Fibroblast of peridontal ligament (primary cell): ENCODE measurements around the gene DNASE1L2.

Experiments
- DNase-seq: peaks from one replicate; pipeline ENCODE4 v3.0.0-alpha.2; 2010; ENCODE audit errors: extremely low read depth

The DNASE1L2 gene

DNA sequence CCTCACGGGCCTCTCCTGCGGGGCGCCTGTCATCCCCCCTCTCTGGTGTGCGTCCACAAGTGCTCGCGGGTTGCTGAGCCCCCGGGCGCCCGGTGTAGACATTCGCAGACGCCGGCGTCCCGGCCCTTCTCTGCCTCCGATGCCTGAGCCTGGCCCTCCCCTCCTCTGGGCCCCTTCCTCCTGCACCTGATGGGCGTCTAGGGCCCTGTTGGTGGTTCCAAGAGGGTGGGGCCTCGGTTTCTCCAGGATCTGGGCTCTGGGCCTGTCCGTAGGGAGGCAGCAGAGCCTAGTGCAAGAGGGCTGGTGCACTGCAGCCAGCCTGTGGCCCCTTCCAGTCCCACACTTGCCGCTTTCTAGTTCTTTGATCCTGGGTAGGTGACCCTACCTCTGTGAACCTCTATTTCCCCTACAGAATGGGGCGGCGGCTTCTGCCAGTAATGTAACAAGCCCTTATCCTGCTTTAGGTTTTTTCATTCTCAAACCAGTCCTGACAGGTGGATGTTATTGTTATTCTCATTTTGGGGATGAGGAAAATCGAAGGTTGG is 12.2 kb upstream of the DNASE1L2 start:
- DNase-seq = peak; percentile 44

DNA sequence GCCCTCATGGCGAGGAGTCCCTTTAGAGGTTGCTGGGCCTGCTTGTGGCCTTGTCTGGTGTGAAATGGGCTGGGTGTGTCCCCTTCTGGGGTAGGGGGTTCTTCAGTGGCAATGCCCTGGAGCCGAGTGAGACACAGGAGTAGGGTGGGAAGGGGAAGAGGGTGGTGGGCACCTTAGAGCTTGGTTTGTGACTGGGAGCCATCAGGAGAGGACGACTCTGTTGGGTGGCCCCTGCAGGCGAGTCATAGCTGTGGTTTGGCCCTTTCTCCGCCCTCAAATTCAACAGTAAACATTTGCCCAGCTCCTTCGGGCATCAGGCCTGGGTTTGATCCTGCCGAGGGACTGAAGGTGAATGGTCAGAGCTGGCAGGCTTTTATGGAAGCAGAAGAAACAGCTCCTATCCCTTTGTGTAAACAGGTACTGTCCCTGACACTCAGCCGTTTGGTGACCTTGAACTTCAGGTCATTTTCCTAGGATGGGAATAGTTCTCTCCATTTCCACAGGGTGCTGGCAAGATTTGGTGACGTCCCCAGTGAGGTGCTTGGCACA is 9.9 kb upstream of the DNASE1L2 start:
- no peak for DNase-seq

DNA sequence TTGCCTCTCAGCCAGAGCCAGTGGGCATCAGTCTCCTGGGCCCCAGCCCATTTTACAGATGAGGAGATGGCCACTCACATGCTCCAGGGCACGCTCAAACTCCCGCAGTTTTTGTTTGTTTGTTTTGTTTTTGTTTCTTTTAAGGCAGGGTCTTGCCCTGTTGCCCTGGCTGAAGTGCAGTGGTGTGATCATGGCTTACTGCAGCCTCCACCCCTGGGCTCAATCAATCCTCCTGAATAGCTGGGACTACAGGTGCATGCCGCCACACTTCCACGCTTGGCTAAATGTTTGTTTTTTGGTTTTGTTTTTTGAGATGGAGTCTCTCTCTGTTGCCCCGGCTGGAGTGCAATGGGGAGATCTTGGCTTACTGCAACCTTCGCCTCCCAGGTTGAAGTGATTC is 9.3 kb upstream of the DNASE1L2 start:
- DNase-seq = no peak

DNA sequence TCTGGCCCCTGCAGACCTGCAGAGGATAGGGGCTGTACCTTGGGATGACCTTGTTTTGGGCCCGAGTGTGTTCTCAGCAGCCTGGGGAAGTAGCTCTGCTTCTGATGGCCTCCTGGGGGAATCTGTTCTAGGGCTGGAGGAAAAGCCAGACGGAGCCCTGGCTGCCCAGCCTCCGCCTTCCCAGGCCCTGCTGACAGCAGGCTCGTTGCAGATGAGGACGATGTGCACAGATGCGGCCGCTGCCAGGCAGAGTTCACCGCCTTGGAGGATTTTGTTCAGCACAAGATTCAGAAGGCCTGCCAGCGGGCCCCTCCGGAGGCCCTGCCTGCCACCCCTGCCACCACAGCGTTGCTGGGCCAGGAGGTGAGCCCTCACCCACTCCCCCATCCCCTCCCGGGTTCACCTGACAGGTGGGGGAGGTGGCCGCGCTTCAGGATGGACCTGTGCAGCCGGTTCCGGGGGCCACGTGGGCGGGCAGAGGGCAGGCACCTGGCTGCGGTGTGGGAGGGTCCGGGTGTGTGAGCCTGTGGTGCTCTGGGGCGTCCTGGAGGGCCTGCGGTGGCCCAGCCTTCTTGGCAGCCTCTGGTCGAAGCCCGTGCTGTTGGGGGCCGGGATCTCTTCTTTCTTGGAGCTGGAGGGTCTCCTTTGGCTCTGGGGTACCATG is 8.0 kb upstream of the DNASE1L2 start:
- DNase-seq = no peak

DNA sequence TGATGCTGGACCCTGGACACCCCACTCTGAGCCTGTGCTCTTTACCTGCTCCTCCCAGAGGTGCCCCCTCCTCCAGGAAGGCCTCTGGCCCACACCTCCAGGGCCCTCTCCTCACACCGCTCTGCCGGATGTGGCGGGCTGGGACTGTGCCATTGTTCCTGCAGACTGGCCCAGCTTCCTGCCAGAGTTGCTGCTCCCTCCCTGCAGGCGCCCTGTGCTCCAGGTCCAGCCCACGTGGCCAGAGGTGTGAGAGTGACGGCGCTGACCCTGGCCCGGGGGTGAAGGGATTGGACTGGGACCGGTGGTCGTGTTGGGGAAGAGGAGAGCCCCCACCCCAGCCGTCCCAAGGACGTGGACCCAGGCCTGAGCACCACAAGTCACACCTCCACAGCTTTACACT is 7.2 kb upstream of the DNASE1L2 start:
- no peak for DNase-seq

DNA sequence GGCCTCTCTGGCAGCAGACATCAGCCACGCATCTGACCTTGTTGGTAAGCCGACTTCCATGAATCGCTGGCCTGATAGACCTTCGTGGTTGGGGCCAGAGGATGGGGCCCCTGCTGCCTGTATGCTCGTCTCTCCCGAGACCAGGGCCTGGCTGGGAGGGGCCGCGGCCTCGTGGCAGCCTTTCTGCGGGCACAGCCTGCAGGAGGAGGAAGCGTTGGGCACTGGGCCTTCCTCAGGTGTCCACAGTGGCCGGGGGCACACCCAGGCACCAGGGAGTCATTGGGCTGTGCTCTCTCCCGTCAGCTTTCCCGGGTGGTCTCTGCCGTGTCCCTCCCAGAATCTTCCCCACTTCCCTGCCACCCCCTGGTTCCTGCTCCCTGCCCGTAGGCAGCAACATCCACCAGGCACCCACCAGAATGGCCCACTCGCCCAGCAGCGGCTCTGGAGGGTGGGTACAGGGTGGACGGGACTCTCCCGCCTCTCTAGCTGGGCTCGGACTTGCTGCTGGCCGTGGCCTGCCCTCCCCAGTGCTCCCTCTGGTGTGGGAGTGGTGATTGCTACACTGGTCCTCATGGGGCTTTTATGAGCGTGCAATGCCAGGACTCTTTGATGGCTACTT is 6.5 kb upstream of the DNASE1L2 start:
- DNase-seq = no peak

DNA sequence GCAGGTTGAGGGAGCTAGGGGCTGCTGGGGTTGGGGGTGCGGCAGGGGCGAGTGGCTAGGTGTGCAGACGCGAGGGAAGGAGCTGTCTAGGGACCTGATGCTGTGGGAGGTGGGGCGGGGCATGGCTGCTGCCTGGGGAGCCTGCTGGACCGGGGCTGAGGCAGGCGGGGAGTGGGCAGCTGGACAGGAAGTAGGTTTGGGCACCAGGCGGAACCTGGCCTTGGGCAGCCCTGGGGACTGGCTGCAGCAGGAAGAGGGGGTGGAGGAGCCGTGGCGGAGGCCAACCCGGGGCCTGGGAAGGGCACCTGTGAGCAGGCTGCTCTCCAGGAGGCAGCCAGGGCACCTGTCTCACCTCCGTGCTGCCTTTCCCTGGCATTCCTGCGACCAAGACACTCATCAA is 5.9 kb upstream of the DNASE1L2 start:
- DNase-seq = no peak

DNA sequence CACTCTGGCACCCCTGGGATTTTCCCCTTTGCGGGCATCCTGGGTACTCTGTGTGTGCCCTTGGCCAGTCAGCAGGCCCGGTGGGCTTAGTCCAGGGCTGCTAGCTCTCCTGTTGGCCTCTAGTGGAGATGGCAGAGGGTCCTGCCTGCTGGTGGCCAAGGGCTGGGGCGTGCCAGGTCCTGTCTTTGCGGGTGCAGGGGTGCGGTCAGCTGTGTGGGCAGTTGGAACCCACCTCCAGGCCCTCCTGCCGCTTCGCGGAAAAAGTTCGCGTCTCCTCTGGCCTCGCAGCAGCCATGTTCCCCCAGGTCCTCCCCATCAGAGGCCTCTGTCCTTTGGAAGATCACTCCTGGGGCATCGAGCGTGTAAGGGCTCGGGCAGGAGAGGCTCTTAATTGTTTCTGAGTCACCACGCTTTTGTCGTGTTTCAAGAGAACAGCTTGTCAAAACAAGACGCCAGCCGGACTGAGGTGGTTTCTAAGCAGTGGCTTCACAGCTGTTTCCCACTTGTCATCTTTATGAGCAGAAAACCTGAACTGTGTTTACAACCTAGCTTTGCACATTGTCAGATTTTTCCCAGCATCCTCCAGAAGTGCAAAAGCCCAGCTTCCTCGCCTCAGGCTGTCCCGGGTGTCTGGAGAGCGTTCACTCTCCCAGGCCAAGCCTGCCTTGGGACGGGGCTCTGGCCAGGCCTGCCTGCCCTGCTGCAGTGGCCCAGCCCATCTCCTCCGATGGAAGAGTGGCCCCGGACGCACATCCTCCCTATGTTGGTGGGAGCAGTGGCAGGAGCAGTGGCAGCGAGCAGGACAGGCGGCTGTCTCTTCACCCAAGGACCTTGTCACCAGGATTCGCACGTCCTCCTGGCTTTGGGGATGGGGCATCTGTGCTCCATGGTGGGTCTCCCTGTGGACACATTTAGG is 5.0 kb upstream of the DNASE1L2 start:
- no peak for DNase-seq

DNA sequence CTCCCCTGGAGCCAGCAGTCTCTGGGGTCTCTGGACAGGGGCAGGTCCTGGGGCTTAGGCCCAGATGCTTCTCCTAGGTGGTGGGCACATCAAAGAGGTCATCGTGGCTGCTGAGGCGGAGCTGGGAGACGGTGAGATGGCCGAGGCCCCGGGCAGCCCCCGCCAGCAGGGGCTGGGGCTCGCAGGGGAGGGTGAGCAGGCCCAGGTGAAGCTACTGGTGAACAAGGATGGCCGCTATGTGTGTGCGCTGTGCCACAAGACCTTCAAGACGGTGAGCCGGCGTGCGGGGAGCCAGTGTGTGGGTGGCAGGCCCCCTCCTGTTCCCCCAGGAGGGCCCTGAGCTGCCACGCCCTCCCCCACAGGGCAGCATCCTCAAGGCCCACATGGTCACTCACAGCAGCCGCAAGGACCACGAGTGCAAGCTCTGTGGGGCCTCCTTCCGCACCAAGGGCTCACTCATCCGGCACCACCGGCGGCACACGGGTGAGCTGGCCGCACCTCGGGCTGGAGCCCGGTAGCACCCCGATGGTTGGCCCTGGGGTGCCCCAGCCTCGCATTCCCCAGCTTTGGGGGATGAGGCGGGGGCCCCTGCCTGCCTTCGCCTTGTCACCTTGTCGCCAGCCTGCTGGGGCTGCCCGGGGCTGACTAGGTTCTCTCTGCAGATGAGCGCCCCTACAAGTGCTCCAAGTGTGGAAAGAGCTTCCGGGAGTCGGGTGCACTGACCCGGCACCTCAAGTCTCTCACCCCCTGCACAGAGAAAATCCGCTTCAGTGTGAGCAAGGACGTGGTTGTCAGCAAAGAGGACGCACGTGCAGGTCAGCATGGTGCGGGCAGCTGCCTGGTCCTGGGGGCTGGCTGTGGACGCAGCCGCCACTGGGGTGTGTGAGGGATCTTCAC is 3.9 kb upstream of the DNASE1L2 start:
- no peak for DNase-seq

DNA sequence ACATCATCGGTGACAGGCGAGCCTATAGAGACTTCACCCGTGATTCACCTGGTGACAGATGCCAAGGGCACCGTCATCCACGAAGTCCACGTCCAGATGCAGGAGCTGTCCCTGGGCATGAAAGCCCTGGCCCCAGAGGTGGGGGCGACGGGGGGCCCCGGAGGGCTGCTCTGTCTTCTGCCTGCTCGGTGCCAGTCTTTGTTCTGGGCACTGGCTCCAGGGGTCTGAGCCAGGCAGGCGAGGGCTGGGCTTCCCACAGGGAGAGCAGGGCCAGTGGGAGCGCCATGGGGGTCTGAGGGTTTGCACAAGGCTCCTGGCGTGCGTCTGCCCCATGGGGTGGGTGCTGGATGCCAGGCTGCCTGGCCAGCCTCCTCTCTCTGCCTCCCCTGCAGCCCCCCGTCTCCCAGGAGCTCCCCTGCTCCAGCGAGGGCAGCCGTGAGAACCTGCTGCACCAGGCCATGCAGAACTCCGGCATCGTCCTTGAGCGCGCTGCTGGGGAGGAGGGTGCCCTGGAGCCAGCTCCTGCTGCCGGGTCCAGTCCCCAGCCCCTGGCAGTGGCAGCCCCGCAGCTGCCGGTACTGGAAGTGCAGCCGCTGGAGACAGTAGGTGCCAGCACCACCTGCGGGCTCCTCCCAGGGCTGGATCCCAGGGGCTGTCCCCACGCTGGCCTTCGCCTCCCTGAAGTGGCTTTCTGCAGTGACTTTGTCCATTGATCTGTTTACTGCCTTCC is 3.0 kb upstream of the DNASE1L2 start:
- DNase-seq = no peak

DNA sequence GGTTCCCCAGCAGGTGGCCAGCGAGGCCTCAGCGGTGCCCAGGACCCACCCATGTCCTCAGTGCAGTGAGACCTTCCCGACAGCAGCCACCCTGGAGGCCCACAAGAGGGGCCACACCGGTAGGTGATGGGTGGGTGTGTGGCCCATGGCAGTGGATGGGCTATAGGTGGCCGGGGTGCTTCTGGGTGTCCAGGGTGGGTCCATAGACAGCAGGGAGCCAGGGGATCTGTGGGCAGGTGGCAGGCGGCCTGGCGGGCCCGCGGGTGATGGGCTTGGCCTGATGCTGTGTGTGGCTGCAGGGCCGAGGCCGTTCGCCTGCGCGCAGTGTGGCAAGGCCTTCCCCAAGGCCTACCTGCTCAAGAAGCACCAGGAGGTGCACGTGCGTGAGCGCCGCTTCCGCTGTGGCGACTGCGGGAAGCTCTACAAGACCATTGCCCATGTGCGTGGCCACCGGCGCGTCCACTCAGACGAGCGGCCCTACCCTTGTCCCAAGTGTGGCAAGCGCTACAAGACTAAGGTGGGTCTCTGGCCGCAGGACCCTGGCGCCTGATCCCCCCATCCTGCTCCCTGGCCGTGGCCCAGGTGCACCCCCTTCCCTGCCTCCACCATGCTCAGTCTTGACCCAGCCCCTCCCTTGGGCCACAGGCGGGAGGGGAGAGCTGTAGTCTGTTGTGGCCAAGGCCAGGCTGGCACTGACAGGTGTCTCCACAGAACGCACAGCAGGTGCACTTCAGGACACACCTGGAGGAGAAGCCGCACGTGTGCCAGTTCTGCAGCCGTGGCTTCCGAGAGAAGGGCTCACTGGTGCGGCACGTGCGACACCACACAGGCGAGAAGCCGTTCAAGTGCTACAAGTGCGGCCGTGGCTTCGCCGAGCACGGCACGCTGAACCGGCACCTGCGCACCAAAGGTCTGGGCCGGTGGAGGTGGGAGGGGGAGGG is 2.1 kb upstream of the DNASE1L2 start:
- DNase-seq = no peak

DNA sequence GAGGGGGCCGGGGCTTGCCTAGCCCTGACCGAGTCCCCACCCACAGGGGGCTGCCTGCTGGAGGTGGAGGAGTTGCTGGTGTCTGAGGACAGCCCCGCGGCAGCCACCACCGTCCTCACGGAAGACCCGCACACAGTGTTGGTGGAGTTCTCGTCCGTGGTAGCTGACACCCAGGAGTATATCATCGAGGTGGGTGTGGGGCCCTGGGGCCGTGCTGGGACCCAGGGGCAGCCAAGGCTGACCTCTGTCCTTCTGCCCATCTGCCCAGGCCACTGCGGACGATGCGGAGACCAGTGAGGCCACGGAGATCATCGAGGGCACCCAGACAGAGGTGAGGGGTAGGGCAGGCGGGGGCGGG is 1.5 kb upstream of the DNASE1L2 start:
- no peak for DNase-seq

DNA sequence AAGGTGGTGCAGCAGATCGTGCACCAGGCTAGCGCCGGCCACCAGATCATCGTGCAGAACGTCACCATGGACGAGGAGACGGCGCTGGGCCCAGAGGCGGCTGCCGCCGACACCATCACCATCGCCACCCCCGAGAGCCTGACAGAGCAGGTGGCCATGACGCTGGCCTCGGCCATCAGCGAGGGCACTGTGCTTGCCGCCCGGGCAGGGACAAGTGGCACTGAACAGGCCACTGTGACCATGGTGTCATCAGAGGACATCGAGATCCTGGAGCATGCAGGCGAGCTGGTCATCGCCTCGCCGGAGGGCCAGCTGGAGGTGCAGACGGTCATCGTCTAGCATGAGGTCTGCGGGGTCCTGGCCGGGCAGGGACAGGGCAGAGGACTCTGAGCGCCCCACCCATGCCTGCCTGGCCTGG is 1.0 kb upstream of the DNASE1L2 start:
- DNase-seq = no peak

DNA sequence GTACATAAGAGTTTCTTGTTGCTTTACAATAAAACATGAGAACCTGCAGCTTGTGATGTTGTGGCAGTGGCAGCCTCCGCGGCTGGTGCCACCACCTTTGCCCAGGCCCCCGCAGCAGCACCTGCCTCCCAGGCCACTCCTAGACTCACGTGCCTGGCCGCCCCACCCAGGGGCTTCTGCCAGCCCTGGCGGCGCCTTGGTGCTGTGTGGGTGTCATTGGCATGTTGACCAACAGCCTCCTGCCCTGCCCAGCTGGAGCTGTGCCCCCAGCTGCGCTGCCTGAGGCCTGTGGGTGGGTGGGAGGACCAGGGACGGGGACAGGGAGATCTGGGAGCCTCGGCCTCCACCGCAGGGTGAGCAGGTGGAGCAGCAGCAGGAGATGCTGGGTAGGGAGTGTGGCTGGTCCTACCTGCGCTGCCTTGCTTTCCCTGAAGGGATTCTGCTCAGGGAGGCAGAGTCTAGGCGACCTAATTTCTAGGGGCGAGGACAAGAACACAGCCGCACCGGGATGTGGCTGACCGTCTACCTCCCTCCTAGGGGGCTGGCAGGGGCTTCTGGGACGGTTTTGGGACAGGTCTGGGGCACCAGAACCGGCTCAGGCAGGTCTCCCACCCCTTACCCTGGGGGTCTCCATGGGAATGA is 428 bp upstream of the DNASE1L2 start:
- no peak for DNase-seq

DNA sequence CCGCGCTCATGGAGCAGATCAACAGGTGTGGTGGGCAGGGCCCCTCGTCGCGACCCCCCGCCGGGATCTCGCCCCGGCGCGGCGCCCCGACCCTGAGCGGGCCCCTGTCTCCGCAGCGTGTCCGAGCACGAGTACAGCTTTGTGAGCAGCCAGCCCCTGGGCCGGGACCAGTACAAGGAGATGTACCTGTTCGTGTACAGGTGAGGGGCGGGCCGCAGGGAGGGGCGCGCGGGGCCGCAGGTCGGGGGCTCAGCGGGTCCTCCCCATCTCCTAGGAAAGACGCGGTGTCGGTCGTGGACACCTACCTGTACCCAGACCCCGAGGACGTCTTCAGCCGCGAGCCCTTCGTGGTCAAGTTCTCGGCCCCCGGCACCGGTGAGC is 848 bp downstream of the DNASE1L2 start:
- DNase-seq = no peak

DNA sequence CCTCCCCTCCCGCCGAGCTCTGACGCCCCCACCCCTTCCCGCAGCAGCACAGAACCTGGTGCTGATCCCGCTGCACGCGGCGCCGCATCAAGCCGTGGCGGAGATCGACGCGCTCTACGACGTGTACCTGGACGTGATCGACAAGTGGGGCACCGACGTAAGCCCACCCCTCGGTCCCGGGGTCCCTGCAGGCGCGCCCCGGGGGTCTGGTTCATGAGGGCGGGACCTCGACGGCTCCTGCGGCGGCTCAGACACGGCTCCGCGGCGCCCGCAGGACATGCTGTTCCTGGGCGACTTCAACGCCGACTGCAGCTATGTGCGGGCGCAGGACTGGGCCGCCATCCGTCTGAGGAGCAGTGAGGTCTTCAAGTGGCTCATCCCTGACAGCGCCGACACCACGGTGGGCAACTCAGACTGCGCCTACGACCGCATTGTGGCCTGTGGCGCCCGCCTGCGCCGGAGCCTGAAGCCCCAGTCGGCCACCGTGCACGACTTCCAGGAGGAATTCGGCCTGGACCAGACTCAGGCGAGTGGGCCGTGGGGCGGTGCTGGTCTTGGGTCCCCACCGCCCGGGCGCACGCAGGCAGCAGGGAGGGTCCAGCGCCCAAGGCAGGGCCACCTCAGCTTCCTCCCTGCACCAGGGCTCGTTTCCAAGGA is 1.4 kb downstream of the DNASE1L2 start:
- DNase-seq = no peak

DNA sequence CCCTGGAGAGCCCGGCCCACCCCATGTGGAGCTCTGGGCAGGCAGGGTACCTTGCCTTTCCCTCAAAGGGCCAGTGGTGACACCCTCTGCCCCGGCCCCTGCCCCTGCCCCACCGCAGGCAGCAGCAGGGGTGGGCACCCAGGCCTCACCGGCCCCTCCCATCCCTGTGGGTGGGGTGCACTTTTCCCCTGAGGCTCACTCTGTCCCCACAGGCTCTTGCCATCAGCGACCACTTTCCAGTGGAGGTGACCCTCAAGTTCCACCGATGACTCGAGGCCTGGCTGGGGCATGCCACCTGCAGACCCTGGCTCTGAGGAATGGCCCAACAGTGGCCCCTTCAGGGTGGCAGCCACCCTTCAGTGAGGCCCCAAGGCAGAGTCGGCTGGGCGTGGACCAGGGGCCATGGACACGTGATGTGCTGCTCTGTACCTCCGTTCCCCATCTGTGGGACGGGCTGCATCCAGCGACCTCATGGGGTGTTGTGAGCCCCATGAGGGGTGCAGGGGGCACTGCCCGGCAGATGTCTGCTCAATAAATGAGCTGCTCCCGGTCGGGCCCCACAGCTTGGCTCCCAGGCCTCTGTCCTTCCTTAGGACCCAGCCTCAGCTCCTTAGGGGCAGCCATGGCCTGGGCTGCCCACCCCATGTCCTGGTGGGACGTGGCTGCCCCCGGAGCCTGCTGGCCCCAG is 2.0 kb downstream of the DNASE1L2 start:
- no peak for DNase-seq
